H9 (cell line): Measurements from ENCODE around the gene PRR16. TPM values are rescaled to one million over a fixed set of nuclear protein-coding genes. Genes with fewer than 3 reads are reported as not detected.

ENCODE experiments used
- DNase-seq: peaks from one replicate; pipeline ENCODE4 v3.0.0-alpha.2; 2017
- H2AFZ ChIP-seq: one replicate; pipeline ENCODE4 v1.6.1; 2013; ENCODE audit warnings: mild to moderate bottlenecking, low read length, control low read depth, moderate library complexity
- H2AK5ac ChIP-seq: 2 replicates; pipeline ENCODE4 v1.6.1; 2013; ENCODE audit warnings: low read length, control low read depth, mixed read lengths; ENCODE audit not compliant: insufficient read length
- H2BK120ac ChIP-seq: one replicate; pipeline ENCODE4 v1.6.1; 2013; ENCODE audit warnings: low read depth, mild to moderate bottlenecking, low read length, control low read depth, inconsistent platforms; ENCODE audit not compliant: poor library complexity, severe bottlenecking
- H2BK12ac ChIP-seq: 2 replicates; pipeline ENCODE4 v1.6.1; 2013; ENCODE audit warnings: low read length, control low read depth, mixed read lengths, low read depth; ENCODE audit not compliant: insufficient read length
- H2BK15ac ChIP-seq: 2 replicates; pipeline ENCODE4 v1.6.1; 2013; ENCODE audit warnings: low read depth, low read length, control low read depth
- H2BK20ac ChIP-seq: one replicate; pipeline ENCODE4 v1.6.1; 2013; ENCODE audit warnings: low read depth, mild to moderate bottlenecking, low read length, control low read depth, inconsistent platforms; ENCODE audit not compliant: poor library complexity, severe bottlenecking
- H2BK5ac ChIP-seq: 2 replicates; pipeline ENCODE4 v1.6.1; 2013; ENCODE audit warnings: low read length, control low read depth, mixed read lengths; ENCODE audit not compliant: insufficient read length
- H3K14ac ChIP-seq: 2 replicates; pipeline ENCODE4 v1.6.1; 2013; ENCODE audit warnings: low read length, control low read depth; ENCODE audit not compliant: insufficient read depth
- H3K18ac ChIP-seq: 2 replicates; pipeline ENCODE4 v1.6.1; 2013; ENCODE audit warnings: low read depth, mild to moderate bottlenecking, mixed read lengths, low read length, control low read depth; ENCODE audit not compliant: insufficient read length
- H3K23ac ChIP-seq: 2 replicates; pipeline ENCODE4 v1.6.1; 2013; ENCODE audit warnings: low read length, control low read depth, mixed read lengths, low read depth; ENCODE audit not compliant: insufficient read length
- H3K23me2 ChIP-seq: 2 replicates; pipeline ENCODE4 v1.6.1; 2013; ENCODE audit warnings: low read depth, mild to moderate bottlenecking, mixed read lengths, low read length, control low read depth; ENCODE audit not compliant: insufficient read length, poor library complexity, severe bottlenecking
- H3K27ac ChIP-seq: 2 replicates; pipeline ENCODE4 v1.5.1; 2013; ENCODE audit warnings: low read length, control low read depth, mixed read lengths, low read depth; ENCODE audit not compliant: insufficient read length
- H3K27me3 ChIP-seq: 2 replicates; pipeline ENCODE4 v1.6.1; 2013; ENCODE audit warnings: low read length, control low read depth, inconsistent platforms; ENCODE audit not compliant: insufficient read depth
- H3K4ac ChIP-seq: 2 replicates; pipeline ENCODE4 v1.6.1; 2013; ENCODE audit warnings: low read depth, mild to moderate bottlenecking, control low read depth, inconsistent platforms, low read length, moderate library complexity
- H3K4me1 ChIP-seq: 2 replicates; pipeline ENCODE4 v1.6.1; 2013; ENCODE audit warnings: low read length, control low read depth, inconsistent platforms; ENCODE audit not compliant: insufficient read depth
- H3K4me2 ChIP-seq: 2 replicates; pipeline ENCODE4 v1.6.1; 2013; ENCODE audit warnings: low read length, control low read depth, mixed read lengths; ENCODE audit not compliant: insufficient read length, insufficient read depth
- H3K56ac ChIP-seq: 2 replicates; pipeline ENCODE4 v1.6.1; 2013; ENCODE audit warnings: low read depth, mild to moderate bottlenecking, mixed read lengths, low read length, control low read depth; ENCODE audit not compliant: insufficient read length
- H3K79me1 ChIP-seq: 2 replicates; pipeline ENCODE4 v1.6.1; 2013; ENCODE audit warnings: low read depth, mild to moderate bottlenecking, moderate library complexity, low read length, control low read depth, inconsistent platforms; ENCODE audit not compliant: insufficient read depth, poor library complexity, severe bottlenecking
- H3K79me2 ChIP-seq: 2 replicates; pipeline ENCODE4 v1.6.1; 2013; ENCODE audit warnings: low read length, control low read depth, inconsistent platforms; ENCODE audit not compliant: insufficient read depth
- H3K9ac ChIP-seq: 2 replicates; pipeline ENCODE4 v1.6.1; 2013; ENCODE audit warnings: low read length, control low read depth, mixed read lengths; ENCODE audit not compliant: insufficient read length; ENCODE audit errors: extremely low read depth
- H3K9me3 ChIP-seq: one replicate; pipeline ENCODE4 v1.6.1; 2013; ENCODE audit warnings: low read depth, low read length, inconsistent platforms; ENCODE audit not compliant: control insufficient read depth
- H3T11ph ChIP-seq: one replicate; pipeline ENCODE4 v1.6.1; 2013; ENCODE audit warnings: mild to moderate bottlenecking, low read length, control low read depth, inconsistent platforms
- H4K20me1 ChIP-seq: one replicate; pipeline ENCODE4 v1.6.1; 2013; ENCODE audit not compliant: control insufficient read depth, insufficient read length, insufficient read depth
- H4K5ac ChIP-seq: 2 replicates; pipeline ENCODE4 v1.6.1; 2013; ENCODE audit warnings: low read depth, mild to moderate bottlenecking, mixed read lengths, low read length, control low read depth; ENCODE audit not compliant: insufficient read length
- H4K8ac ChIP-seq: replicated peaks from 2 replicates; pipeline ENCODE4 v1.6.1; 2013; ENCODE audit warnings: low read length, control low read depth, mixed read lengths, low read depth; ENCODE audit not compliant: insufficient read length
- H4K91ac ChIP-seq: 2 replicates; pipeline ENCODE4 v1.6.1; 2013; ENCODE audit warnings: low read depth, mild to moderate bottlenecking, moderate library complexity, mixed read lengths, low read length, control low read depth; ENCODE audit not compliant: insufficient read length
- H3K27ac Mint-ChIP-seq, 3 experiments: 2 replicates in 2 of 3; 3 replicates in 1 of 3; pipeline ENCODE4 v1.8.0; 2020 to 2021; ENCODE audit warnings: mixed read lengths in 3 of 3, mild to moderate bottlenecking in 1 of 3, moderate library complexity in 1 of 3
- H3K27me3 Mint-ChIP-seq: 2 replicates; pipeline ENCODE4 v1.8.0; 2021; ENCODE audit warnings: low read depth, mild to moderate bottlenecking, moderate library complexity, mixed read lengths
- H3K36me3 Mint-ChIP-seq, 3 experiments: 2 replicates in 2 of 3; 3 replicates in 1 of 3; pipeline ENCODE4 v1.8.0; 2020 to 2021; ENCODE audit warnings: low read depth in 3 of 3, mixed read lengths in 3 of 3; ENCODE audit not compliant: insufficient read depth in 1 of 3
- H3K4me1 Mint-ChIP-seq, 2 experiments: 2 replicates each; pipeline ENCODE4 v1.8.0; 2020; ENCODE audit warnings: mixed read lengths in 2 of 2
- H3K4me3 Mint-ChIP-seq, 2 experiments: 2 replicates in 1 of 2; 3 replicates in 1 of 2; pipeline ENCODE4 v1.8.0; 2020 to 2021; ENCODE audit warnings: mild to moderate bottlenecking in 2 of 2, mixed read lengths in 2 of 2, moderate library complexity in 1 of 2
- H3K9me3 Mint-ChIP-seq, 2 experiments: 2 replicates in 1 of 2; 3 replicates in 1 of 2; pipeline ENCODE4 v1.8.0; 2020; ENCODE audit warnings: mild to moderate bottlenecking in 2 of 2, mixed read lengths in 2 of 2, moderate library complexity in 1 of 2
- CTCF ChIP-seq: fragments of 200-600 bp; sonication (generic); conservative IDR thresholded peaks from 3 replicates; pipeline ENCODE4 v1.8.0; 2021; ENCODE audit warnings: antibody characterized with exemption, mild to moderate bottlenecking
- WGBS: extraction: QIAGEN DNeasy Blood & Tissue Kit; methylation state at CpG from one replicate; pipeline ENCODE4 v1.1.7; 2013; ENCODE audit warnings: missing lambda C conversion rate, low lambda C conversion rate, mixed read lengths; ENCODE audit not compliant: insufficient read length; ENCODE audit errors: extremely low coverage; 5-methylcytosine and 5-hydroxymethylcytosine counted together
- total RNA-seq: library from RNA; stranded (reverse); gene quantifications from 2 replicates; pipeline ENCODE4 v1.2.1, GENCODE V29; 2021

Gene PRR16
- total RNA-seq, 1 experiment from 2014 or later, result 0.13 TPM

- H4K8ac ChIP-seq, result no peak overlapping the region
- H3K27me3 Mint-ChIP-seq, result no peaks in the 10 kb centered on the region
- H2BK5ac ChIP-seq, result no peak overlapping the region
- H4K20me1 ChIP-seq, result no peaks in the 10 kb centered on the region
- H2AK5ac ChIP-seq, result no peak overlapping the region
- H3K9me3 Mint-ChIP-seq, result no peaks in the 10 kb centered on the region
- no peak overlapping the region for H2BK12ac ChIP-seq
- H3K79me2 ChIP-seq, result no peaks in the 10 kb centered on the region
- no peak overlapping the region for H3K27ac Mint-ChIP-seq
- H2BK120ac ChIP-seq, result no peak overlapping the region
- H3K4me2 ChIP-seq, result no peak overlapping the region
- H4K5ac ChIP-seq, result no peak overlapping the region
- no peaks in the 10 kb centered on the region for H3K9me3 ChIP-seq
- H3K4ac ChIP-seq, result no peak overlapping the region
- H3K14ac ChIP-seq, result no peak overlapping the region
- no peak overlapping the region for H3K4me3 Mint-ChIP-seq
- H3K36me3 Mint-ChIP-seq, result no peaks in the 10 kb centered on the region
- no peaks in the 10 kb centered on the region for H3K27me3 ChIP-seq
- H3K18ac ChIP-seq, result no peak overlapping the region
- no peaks in the 10 kb centered on the region for H3K23me2 ChIP-seq
- H3K9ac ChIP-seq, result no peak overlapping the region
- no peak overlapping the region for H2BK15ac ChIP-seq
- H3K56ac ChIP-seq, result no peak overlapping the region
- H3K27ac ChIP-seq, result no peak overlapping the region
- no peaks in the 10 kb centered on the region for H3K4me1 Mint-ChIP-seq
- H3K79me1 ChIP-seq, result no peaks in the 10 kb centered on the region
- no peak overlapping the region for H3T11ph ChIP-seq
- H2BK20ac ChIP-seq, result no peak overlapping the region
- DNase-seq, result no peak
- no peak overlapping the region for H4K91ac ChIP-seq
- no peak for TF ChIP-seq CTCF
- no peak overlapping the region for H2AFZ ChIP-seq
- no CpG with 5 or more reads among the region's 3 CpGs for WGBS
- H3K23ac ChIP-seq, result no peak overlapping the region
- no peaks in the 10 kb centered on the region for H3K4me1 ChIP-seq
Observed at GRCh38 chr5:120545951-120546350, 81.9 kb downstream of the PRR16 start.
